HG03571 (cell line): ENCODE measurements around the gene FOXB1.

Experiments
- ATAC-seq: cut with Tn5 transposase; IDR thresholded peaks from one replicate; pipeline ENCODE4 v1.9.1; 2021; ENCODE audit not compliant: unreplicated experiment

Gene FOXB1

GRCh38 chr15:59998950-59999611 lies 5.0 kb upstream of the FOXB1 start:
- ATAC-seq: no peak

DNA sequence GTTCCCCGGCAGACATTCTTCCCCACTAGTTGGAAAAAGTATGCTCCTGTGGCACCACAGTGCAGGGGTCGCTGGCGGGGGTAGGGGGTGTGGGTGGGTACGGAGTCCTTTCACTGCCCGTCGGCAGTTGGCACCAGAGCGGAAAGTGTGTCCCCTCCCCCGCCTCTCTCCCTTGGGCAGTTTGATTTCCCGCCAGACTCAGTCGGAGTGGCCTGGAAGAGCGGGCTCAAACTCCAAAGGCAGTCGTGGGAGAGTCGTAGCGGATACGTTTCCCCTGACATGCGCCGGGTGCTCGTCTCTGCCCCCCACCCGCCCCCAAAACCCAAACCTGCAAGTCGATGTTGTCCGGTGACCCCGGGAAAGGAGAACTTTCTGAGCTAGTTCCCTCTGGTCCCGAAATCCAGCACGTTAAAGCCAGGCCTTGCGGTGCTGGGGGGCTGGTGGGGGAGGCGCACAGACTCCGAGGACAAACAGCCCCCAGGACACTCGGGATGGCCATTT lies 4.4 kb upstream of the FOXB1 start:
- ATAC-seq: no peak

DNA sequence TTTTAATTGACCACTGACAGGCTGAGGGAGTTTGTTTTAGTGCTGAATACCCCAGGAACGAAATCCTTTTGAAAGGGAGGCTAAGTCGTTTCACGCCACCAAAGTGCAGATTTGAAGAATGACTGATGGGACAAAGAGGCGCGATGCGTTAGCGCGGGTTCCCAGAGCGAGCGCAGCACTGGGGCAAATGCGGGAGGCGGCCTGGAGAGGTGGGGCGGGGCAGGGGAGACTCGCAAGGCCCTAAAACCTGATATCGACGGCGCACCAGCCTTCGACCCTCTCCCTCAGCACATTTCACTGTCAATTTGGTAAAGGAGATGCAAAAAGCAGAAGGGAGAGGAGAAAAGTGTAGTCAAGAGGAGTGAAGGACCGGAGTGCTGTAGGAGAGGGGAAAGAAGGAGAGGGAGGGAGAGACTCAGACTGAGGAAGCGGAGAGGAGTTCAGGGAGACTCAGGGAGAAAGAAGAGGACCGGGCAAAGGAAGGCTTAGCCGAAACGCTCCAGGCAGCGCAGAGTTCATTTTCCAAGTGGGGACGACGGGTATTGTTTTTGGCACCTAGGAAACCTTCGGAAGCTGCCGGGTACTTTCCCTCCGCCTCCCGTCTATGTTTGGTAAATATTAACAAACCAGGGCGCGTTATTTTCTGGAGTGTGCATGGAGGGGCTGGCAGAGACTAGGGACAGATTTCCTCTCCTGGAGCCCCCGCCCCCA lies 3.8 kb upstream of the FOXB1 start:
- no peak for ATAC-seq

GRCh38 chr15:60000824-60001609 lies 3.1 kb upstream of the FOXB1 start:
- ATAC-seq: no peak

GRCh38 chr15:60001610-60002527 lies 2.2 kb upstream of the FOXB1 start:
- ATAC-seq: no peak

GRCh38 chr15:60002528-60003218 lies 1.4 kb upstream of the FOXB1 start:
- no peak for ATAC-seq

DNA sequence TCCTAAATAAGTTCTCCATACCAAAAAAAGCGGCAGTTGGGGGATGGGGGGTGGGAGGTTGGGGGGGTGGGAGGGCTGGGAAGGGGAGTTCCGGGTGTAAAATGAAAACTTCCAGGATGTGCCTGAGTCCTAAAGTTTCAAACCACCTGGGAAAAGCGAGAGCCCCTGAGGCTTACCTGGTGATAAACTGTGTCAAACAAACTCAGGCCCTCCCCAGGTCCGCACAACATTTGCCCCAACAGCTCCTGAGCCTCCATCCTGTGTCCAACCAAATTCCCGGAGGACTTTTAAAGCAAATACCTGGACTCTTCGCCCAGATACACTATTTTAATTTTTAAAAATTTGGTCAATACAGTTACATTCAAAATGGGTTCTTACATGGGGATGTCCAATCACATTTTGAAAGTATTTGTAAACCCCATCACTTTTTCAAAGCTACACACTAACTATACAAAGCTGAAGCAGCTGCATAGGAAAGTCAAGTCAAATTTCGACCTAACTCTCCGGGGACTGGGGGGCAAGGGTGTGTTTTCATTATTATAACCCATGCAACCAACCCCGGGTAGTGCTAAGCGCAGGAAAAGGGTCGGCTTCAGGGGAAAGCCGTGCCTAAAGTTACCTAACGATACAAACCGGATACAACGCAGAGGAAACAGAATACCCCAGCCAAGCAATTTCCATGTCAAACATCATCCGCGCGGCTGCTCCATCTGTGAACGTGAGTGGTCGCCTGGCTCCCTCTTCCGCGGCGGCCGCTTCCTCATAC lies 685 bp upstream of the FOXB1 start:
- ATAC-seq: no peak

DNA sequence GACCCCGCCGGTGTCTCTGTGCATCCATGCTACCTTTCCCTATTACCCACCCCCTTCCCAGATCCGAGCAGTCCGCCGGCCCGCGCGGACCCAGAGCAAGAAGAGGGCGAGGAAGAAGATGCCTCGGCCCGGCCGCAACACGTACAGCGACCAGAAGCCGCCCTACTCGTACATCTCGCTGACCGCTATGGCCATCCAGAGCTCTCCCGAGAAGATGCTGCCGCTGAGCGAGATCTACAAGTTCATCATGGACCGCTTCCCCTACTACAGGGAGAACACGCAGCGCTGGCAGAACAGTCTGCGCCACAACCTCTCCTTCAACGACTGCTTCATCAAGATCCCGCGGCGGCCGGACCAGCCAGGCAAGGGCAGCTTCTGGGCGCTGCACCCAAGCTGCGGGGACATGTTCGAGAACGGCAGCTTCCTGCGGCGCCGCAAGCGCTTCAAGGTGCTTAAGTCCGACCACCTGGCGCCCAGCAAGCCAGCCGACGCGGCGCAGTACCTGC lies 788 bp downstream of the FOXB1 start:
- ATAC-seq: no peak

DNA sequence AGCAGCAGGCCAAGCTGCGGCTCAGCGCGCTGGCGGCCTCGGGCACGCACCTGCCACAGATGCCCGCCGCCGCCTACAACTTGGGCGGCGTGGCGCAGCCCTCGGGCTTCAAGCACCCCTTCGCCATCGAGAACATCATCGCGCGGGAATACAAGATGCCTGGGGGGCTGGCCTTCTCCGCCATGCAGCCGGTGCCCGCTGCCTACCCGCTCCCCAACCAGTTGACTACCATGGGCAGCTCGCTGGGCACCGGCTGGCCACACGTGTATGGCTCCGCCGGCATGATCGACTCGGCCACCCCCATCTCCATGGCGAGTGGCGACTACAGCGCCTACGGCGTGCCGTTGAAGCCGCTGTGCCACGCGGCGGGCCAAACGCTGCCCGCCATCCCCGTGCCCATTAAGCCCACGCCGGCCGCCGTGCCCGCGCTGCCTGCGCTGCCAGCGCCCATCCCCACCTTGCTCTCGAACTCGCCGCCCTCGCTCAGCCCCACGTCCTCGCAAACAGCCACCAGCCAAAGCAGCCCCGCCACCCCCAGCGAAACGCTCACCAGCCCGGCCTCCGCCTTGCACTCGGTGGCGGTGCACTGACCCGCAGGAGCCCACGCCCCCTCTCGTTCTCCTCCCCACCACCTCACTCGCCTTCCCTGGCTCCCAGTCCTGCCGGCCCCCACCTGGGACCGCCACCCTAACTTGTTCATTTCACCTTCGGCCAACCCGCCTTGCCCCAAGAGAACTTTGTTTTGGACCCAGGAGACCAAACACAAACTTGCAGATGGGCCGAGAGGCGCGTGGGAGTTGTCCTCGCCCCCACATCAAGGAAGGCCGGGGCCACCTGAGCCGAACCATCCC lies 1.5 kb downstream of the FOXB1 start:
- no peak for ATAC-seq

GRCh38 chr15:60006203-60006862 lies 2.2 kb downstream of the FOXB1 start:
- ATAC-seq: no peak

- no peak for ATAC-seq
These were observed 2.8 kb downstream of the FOXB1 start for GRCh38 chr15:60006873-60007272.

DNA sequence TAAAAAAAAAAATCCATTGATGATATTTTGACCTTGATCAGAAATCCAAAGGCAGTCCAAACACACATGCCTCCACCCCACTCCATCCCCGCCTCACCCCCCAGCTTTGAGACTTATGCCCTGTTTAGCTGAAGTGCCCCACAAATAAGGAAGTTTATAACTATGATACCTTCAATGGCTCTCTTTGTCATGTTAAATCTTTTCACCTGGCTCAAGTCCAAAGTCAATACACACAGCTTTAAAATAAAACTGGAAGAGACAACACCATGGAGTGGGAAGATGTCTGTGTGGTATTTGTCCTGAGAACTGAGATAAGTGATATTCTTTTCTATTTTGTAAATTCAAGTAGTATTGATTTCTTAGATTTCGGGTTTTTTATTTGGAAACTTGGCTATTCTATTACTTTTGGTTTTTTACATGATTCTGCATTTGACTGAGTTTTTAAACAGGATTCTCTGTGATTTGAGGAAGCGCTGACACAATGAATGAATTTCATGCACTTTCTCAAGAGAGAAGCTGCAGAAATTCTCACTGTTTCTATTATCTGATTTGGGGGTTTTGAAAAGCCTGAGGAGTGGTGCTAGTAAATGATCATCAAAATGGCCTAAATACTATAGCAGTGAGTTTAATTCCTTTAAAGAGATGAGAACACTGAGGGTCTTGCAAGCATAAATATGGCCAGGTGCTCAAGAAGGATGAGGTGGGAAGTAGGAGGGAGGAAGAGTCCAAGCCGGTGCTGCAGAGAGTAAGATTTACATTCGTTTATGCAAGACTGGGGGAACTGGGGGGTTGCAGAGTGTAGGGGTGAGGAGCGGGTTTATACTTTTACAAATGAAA lies 5.2 kb downstream of the FOXB1 start:
- ATAC-seq: no peak

DNA sequence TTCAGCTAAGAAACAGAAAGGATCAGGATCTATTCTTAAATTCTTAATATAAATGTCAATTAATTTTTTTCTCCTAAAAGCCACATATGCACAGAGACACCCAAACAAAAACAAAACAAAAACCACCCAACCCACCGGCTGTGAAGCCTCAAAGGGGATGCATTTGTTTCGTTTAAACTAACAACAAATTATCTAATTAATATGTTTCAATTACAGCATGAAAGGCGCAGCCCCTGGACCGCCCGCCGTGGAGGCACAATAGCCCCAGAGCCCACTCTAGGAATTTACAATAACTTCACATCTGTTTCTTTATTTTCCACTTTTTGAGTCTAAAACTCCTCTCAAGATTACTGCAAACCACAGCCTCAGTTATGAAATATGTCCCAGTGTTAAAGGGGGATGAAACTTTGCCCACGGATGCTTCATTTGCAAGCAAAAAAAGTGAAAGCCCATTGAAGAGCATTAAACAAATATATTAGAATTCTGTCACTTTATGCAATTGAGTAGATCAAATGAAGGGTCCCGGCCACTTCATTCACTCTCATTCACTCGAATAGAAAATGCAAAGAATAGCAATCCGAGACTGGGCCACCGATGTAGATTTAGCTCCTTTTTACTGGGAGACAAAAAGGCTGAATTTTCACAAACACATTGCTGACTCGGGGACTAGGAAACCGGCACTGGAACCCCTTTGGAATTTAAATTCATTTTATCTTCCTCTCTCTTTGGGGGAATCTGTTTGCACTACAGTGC lies 6.0 kb downstream of the FOXB1 start:
- no peak for ATAC-seq

DNA sequence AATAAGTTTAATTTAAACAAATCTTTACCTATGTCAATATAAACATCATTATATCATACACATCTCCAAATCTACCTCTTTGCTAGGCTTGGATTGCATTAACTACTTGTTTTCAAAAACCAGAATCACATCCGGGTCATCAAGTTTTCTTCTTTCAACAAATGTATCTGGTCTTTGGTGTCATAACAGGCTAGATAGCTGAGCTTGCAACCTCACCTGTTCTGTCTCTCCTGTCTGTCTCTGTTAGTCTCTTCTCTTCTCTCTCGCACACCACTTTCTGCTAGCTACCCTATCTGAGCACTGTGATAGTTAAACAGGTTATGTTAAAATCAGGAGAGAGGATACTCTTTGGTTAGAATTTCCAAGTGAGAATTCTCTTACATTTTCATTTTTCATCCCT lies 6.7 kb downstream of the FOXB1 start:
- ATAC-seq: no peak

GRCh38 chr15:60012695-60013094 lies 8.6 kb downstream of the FOXB1 start:
- no peak for ATAC-seq
